Measurements from ENCODE around the gene DNHD1.

The DNHD1 gene

GRCh38 chr11:6583584-6583983, 86.5 kb downstream of the DNHD1 start:
- no peak for DNase-seq (ENCODE audit: extremely low read depth in 1 of 2, low read depth in 1 of 2)

- DNase-seq (ENCODE audit: extremely low read depth in 1 of 2, low read depth in 1 of 2) = no peak
Observed at GRCh38 chr11:6584528-6584927, 87.4 kb downstream of the DNHD1 start.

- DNase-seq (ENCODE audit: extremely low read depth in 1 of 2, low read depth in 1 of 2) = no peak
Observed at GRCh38 chr11:6586434-6587359, 89.6 kb downstream of the DNHD1 start.

GRCh38 chr11:6587360-6587953, 90.4 kb downstream of the DNHD1 start:
- DNase-seq (ENCODE audit: extremely low read depth in 1 of 2, low read depth in 1 of 2) = no peak

- DNase-seq (ENCODE audit: extremely low read depth in 1 of 2, low read depth in 1 of 2) = no peak
Observed at GRCh38 chr11:6588018-6588417, 90.9 kb downstream of the DNHD1 start.

GRCh38 chr11:6594142-6594768, 97.2 kb downstream of the DNHD1 start:
- no peak for DNase-seq (ENCODE audit: extremely low read depth in 1 of 2, low read depth in 1 of 2)

GRCh38 chr11:6596239-6596877, 99.3 kb downstream of the DNHD1 start:
- DNase-seq (ENCODE audit: extremely low read depth in 1 of 2, low read depth in 1 of 2) = no peak

- DNase-seq (ENCODE audit: extremely low read depth in 1 of 2, low read depth in 1 of 2) = no peak
Observed at GRCh38 chr11:6598555-6598954, 101.5 kb downstream of the DNHD1 start.

- DNase-seq (ENCODE audit: extremely low read depth in 1 of 2, low read depth in 1 of 2) = no peak
Observed at GRCh38 chr11:6599449-6599848, 102.4 kb downstream of the DNHD1 start.

GRCh38 chr11:6599881-6600390, 102.9 kb downstream of the DNHD1 start:
- DNase-seq (ENCODE audit: extremely low read depth in 1 of 2, low read depth in 1 of 2) = no peak

GRCh38 chr11:6601041-6601461, 104.0 kb downstream of the DNHD1 start:
- no peak for DNase-seq (ENCODE audit: extremely low read depth in 1 of 2, low read depth in 1 of 2)

- no peak for DNase-seq (ENCODE audit: extremely low read depth in 1 of 2, low read depth in 1 of 2)
Observed at GRCh38 chr11:6602096-6602940, 105.2 kb downstream of the DNHD1 start.

GRCh38 chr11:6603287-6604080, 106.4 kb downstream of the DNHD1 start, which contains the start of the genes ILK and RRP8:
ILK (plus strand) TSS chr11:6603774; CDS start chr11:6604272, 498 bp downstream.
RRP8 (minus strand) TSS chr11:6603616; CDS start chr11:6603502, 114 bp downstream.
- DNase-seq (ENCODE audit: extremely low read depth in 1 of 2, low read depth in 1 of 2) = peak; percentile 71 to 74

- DNase-seq (ENCODE audit: extremely low read depth in 1 of 2, low read depth in 1 of 2) = peak in 1 of 2 donors; percentile 33
Observed at GRCh38 chr11:6604081-6604626, 107.1 kb downstream of the DNHD1 start.

- no peak for DNase-seq (ENCODE audit: extremely low read depth in 1 of 2, low read depth in 1 of 2)
Observed at GRCh38 chr11:6604790-6605189, 107.7 kb downstream of the DNHD1 start.

- DNase-seq (ENCODE audit: extremely low read depth in 1 of 2, low read depth in 1 of 2) = no peak
Observed at GRCh38 chr11:6606471-6607189, 109.5 kb downstream of the DNHD1 start.

GRCh38 chr11:6607190-6607795, 110.2 kb downstream of the DNHD1 start:
- DNase-seq (ENCODE audit: extremely low read depth in 1 of 2, low read depth in 1 of 2) = no peak

GRCh38 chr11:6608011-6608410, 110.9 kb downstream of the DNHD1 start:
- DNase-seq (ENCODE audit: extremely low read depth in 1 of 2, low read depth in 1 of 2) = no peak
